ENCODE results near the gene LCN9.

DNA sequence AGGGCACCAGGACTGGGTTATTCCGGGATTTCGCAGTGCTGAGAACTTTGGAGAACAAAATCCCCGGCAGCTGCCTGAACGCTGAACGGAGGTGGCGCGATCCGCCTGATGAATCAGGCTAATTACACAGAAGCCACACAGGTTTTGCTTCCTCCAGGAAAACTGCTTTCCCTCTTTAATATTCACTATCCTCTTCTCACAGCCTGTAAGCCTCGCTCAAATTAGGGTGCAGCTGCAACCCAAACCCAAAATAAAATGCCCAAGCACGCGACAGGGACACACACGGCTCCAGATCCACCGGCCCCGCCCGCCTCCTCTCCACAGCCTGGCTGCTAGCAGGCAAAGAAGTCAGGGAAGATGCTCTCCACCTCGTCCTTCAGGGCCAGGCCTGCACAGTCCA, 30.2 kb downstream of the LCN9 start:
- TF ChIP-seq, protein P1, sequence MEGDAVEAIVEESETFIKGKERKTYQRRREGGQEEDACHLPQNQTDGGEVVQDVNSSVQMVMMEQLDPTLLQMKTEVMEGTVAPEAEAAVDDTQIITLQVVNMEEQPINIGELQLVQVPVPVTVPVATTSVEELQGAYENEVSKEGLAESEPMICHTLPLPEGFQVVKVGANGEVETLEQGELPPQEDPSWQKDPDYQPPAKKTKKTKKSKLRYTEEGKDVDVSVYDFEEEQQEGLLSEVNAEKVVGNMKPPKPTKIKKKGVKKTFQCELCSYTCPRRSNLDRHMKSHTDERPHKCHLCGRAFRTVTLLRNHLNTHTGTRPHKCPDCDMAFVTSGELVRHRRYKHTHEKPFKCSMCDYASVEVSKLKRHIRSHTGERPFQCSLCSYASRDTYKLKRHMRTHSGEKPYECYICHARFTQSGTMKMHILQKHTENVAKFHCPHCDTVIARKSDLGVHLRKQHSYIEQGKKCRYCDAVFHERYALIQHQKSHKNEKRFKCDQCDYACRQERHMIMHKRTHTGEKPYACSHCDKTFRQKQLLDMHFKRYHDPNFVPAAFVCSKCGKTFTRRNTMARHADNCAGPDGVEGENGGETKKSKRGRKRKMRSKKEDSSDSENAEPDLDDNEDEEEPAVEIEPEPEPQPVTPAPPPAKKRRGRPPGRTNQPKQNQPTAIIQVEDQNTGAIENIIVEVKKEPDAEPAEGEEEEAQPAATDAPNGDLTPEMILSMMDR (IDR thresholded peaks at IDR 0.05; ENCODE audit: insufficient read depth, low read length) = no peak
- TF ChIP-seq POLR2AphosphoS5 (IDR thresholded peaks at IDR 0.05; ENCODE audit: low read depth) (no peak), GABPA (IDR thresholded peaks at IDR 0.05; ENCODE audit: low read depth) (no peak)
- TF ChIP-seq, protein P2, sequence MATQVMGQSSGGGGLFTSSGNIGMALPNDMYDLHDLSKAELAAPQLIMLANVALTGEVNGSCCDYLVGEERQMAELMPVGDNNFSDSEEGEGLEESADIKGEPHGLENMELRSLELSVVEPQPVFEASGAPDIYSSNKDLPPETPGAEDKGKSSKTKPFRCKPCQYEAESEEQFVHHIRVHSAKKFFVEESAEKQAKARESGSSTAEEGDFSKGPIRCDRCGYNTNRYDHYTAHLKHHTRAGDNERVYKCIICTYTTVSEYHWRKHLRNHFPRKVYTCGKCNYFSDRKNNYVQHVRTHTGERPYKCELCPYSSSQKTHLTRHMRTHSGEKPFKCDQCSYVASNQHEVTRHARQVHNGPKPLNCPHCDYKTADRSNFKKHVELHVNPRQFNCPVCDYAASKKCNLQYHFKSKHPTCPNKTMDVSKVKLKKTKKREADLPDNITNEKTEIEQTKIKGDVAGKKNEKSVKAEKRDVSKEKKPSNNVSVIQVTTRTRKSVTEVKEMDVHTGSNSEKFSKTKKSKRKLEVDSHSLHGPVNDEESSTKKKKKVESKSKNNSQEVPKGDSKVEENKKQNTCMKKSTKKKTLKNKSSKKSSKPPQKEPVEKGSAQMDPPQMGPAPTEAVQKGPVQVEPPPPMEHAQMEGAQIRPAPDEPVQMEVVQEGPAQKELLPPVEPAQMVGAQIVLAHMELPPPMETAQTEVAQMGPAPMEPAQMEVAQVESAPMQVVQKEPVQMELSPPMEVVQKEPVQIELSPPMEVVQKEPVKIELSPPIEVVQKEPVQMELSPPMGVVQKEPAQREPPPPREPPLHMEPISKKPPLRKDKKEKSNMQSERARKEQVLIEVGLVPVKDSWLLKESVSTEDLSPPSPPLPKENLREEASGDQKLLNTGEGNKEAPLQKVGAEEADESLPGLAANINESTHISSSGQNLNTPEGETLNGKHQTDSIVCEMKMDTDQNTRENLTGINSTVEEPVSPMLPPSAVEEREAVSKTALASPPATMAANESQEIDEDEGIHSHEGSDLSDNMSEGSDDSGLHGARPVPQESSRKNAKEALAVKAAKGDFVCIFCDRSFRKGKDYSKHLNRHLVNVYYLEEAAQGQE (IDR thresholded peaks at IDR 0.05; ENCODE audit: insufficient replicate concordance, low read depth) = no peak

All from HL-60 (cell line).